ENCODE measurements around the gene MTOR. TPM values are rescaled to one million over a fixed set of nuclear protein-coding genes. Genes with fewer than 3 reads are reported as not detected.
"Not testable (repeated sequence)": the region's sequence is repeated elsewhere in the genome, so short reads cannot be mapped to it uniquely, and the experiment has no call there.

MTOR gene
- total RNA-seq, 2 experiments from 2014 or later, result 32.9 to 36.2 TPM

GRCh38 chr1:11130406-11130805 lies 131.9 kb downstream of the MTOR start:
- POLR2A ChIA-PET, result interaction anchor here (0.6 kb wide), 1 partner anchor 31 kb away, joined by 3 read pairs; the partner anchor contains the start of gene EXOSC10
- Mint-ChIP-seq H3K4me1 (no peaks in the 10 kb centered on the region), H3K9me3 (no peaks in the 10 kb centered on the region), H3K27me3 (no peaks in the 10 kb centered on the region), H3K27ac (no peak overlapping the region), H3K36me3 (ENCODE audit: low read depth) (peaks cover 58% of the 10 kb centered on the region), H3K4me3 (no peak overlapping the region)
- DNase-seq, result no peak
- CTCF ChIA-PET, result interaction anchor here (1.4 kb wide), 1 partner anchor 93 kb away, joined by 4 read pairs; no protein-coding TSS in a partner anchor

DNA sequence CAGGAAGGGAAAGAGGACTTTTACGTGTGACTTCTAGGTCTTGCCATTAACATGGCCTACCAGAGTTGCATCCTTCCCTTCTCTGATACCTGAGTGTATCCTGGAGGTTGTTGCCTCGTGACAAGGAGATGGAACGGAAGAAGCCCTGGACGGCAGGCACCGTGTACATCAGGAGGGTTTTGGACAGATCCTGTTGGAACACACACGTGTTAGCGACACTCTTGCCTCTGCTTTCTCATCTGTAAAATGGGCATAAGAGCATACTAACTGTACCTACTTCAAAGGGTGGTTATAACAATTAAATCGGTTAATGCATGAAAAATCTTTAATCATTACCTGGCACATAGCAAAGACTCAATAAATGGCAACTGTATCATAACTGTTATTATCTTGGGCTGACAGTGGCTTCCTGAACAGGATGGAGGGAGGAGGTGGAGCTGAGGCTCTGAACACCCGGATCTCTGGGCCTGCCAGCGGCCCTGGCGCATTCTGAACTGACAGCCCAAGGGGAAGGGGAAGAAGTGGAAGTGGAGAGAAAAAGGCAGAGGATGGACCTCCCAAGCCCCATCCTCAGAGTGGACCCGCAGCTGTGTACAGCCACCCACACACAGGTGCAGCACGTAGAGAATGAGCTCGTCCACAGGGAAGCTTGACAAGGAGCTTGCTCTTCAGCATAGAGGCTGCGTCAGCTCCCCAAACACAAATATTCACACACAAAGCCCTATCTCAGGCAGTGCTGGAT lies 132.5 kb downstream of the MTOR start:
- H3K27me3 Mint-ChIP-seq, result no peaks in the 10 kb centered on the region
- H3K4me3 Mint-ChIP-seq, result no peak overlapping the region
- no peaks in the 10 kb centered on the region for H3K4me1 Mint-ChIP-seq
- ChIA-PET POLR2A (interaction anchor here (0.6 kb wide), 1 partner anchor 30 kb away, joined by 3 read pairs; the partner anchor contains the start of gene EXOSC10), CTCF (interaction anchor here (1.4 kb wide), 1 partner anchor 92 kb away, joined by 4 read pairs; no protein-coding TSS in a partner anchor)
- no peak for DNase-seq
- H3K36me3 Mint-ChIP-seq (ENCODE audit: low read depth), result peaks cover 57% of the 10 kb centered on the region
- H3K27ac Mint-ChIP-seq, result no peak overlapping the region
- H3K9me3 Mint-ChIP-seq, result no peaks in the 10 kb centered on the region

DNA sequence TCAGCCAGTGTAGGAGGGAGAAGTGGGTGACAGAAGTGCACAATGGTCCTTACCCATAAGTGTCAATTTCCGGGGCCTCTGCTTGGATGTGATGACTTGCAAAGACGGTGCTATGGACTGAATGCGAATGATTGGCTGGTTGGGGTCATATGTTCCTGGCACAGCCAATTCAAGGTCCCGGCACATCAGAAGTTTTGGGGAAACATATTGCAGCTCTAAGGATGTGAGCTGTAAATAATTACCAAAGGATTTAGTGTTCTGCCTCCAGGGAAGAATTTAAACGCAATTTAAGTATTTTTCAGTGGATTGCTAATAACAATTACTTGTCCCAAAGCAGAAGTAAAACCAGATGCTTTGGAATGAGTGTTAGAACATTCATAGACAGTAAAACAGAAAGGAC lies 135.8 kb downstream of the MTOR start:
- POLR2A ChIA-PET, result interaction anchor here (1.1 kb wide), 1 partner anchor 33 kb away, joined by 3 read pairs; no protein-coding TSS in a partner anchor
- Mint-ChIP-seq H3K4me1 (no peaks in the 10 kb centered on the region), H3K4me3 (no peak overlapping the region), H3K27me3 (no peaks in the 10 kb centered on the region), H3K36me3 (ENCODE audit: low read depth) (peaks cover 62% of the 10 kb centered on the region), H3K9me3 (no peaks in the 10 kb centered on the region), H3K27ac (no peak overlapping the region)
- DNase-seq, result no peak
- CTCF ChIA-PET, result no interaction called here

GRCh38 chr1:11125931-11126330 lies 136.4 kb downstream of the MTOR start:
- H3K27ac Mint-ChIP-seq, result no peak overlapping the region

GRCh38 chr1:11124965-11125364 lies 137.4 kb downstream of the MTOR start:
- ChIA-PET POLR2A (no interaction called here), CTCF (no interaction called here)
- H3K36me3 Mint-ChIP-seq (ENCODE audit: low read depth), result peaks cover 59% of the 10 kb centered on the region
- H3K9me3 Mint-ChIP-seq, result no peaks in the 10 kb centered on the region
- no peak overlapping the region for H3K27ac Mint-ChIP-seq
- no peaks in the 10 kb centered on the region for H3K27me3 Mint-ChIP-seq
- H3K4me3 Mint-ChIP-seq, result no peak overlapping the region
- DNase-seq, result no peak
- H3K4me1 Mint-ChIP-seq, result no peaks in the 10 kb centered on the region

More at GRCh38 chr1:11125931-11126330, 136.4 kb downstream of the MTOR start:
- no peak for DNase-seq
- H3K4me3 Mint-ChIP-seq, result no peak overlapping the region
- H3K36me3 Mint-ChIP-seq (ENCODE audit: low read depth), result peaks cover 64% of the 10 kb centered on the region
- H3K4me1 Mint-ChIP-seq, result no peaks in the 10 kb centered on the region
- ChIA-PET CTCF (interaction anchor here (0.7 kb wide), 1 partner anchor 88 kb away, joined by 4 read pairs; no protein-coding TSS in a partner anchor), POLR2A (no interaction called here)
- no peaks in the 10 kb centered on the region for H3K9me3 Mint-ChIP-seq
- no peaks in the 10 kb centered on the region for H3K27me3 Mint-ChIP-seq

DNA sequence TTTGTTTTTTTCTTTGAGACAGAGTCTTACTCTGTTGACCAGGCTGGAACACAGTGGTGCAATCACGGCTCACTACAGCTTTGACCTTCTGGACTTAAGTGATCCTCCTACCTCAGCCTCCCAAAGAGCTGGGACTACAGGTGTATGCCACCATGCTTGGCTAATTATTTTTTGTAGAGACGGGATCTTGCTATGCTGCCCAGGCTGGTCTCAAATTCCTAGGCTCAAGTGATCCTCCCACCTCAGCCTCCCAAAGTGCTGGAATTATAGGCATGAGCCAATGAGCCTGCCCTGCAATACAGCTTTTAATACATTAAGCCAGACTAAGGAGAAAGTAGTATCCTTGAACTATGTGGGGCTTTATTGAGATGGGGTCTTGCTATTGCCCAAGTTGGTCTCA lies 146.0 kb downstream of the MTOR start:
- DNase-seq, result no peak
- H3K4me3 Mint-ChIP-seq, result no peak overlapping the region
- H3K27me3 Mint-ChIP-seq, result no peaks in the 10 kb centered on the region
- POLR2A ChIA-PET, result no interaction called here
- CTCF ChIA-PET, result interaction anchor here (0.9 kb wide), 1 partner anchor 79 kb away, joined by 4 read pairs; no protein-coding TSS in a partner anchor
- peaks cover 41% of the 10 kb centered on the region for H3K36me3 Mint-ChIP-seq (ENCODE audit: low read depth)
- no peaks in the 10 kb centered on the region for H3K4me1 Mint-ChIP-seq
- no peaks in the 10 kb centered on the region for H3K9me3 Mint-ChIP-seq
- H3K27ac Mint-ChIP-seq, result no peak overlapping the region

- no peaks in the 10 kb centered on the region for H3K4me1 Mint-ChIP-seq
- H3K27ac Mint-ChIP-seq, result no peak overlapping the region
- H3K9me3 Mint-ChIP-seq, result no peaks in the 10 kb centered on the region
- CTCF ChIA-PET, result no interaction called here
- POLR2A ChIA-PET, result no interaction called here
- peaks cover 37% of the 10 kb centered on the region for H3K36me3 Mint-ChIP-seq (ENCODE audit: low read depth)
- DNase-seq, result no peak
- H3K4me3 Mint-ChIP-seq, result no peak overlapping the region
- no peaks in the 10 kb centered on the region for H3K27me3 Mint-ChIP-seq
Measured at GRCh38 chr1:11114966-11115365, 147.4 kb downstream of the MTOR start.

DNA sequence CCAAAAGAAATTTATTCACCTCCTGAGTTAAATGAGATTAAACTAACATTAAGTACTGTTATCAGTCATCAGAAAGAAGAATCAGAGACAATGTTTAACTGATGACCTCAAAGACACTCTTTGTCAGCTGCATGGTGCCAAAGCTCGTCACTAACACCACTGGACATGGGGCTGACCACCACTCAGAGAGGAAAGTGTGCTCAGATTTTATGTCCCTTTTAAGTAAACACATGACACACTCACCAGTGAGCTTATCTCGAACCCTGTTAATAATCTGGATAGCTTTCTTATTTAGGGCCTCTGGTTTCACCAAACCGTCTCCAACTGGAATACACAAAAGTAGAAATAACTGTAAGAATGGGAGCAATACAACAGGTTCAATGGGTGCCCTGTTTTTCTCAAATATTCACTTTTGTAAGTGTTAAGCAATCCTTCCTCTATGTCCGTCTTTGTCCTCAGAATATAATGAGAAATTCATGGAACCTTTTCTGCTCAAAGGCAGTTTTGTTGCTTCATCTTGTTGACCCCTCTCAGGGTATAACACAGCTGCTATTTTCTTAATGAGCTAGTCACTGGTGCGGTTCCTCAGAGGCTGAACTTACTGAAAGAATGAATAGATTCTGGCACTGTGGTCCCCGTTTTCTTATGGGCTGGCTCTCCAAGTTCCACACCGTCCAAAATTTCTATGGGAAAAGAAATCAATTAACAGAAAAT lies 153.1 kb downstream of the MTOR start:
- Mint-ChIP-seq H3K4me1 (no peaks in the 10 kb centered on the region), H3K4me3 (no peak overlapping the region), H3K9me3 (no peaks in the 10 kb centered on the region), H3K27me3 (no peaks in the 10 kb centered on the region), H3K27ac (no peak overlapping the region), H3K36me3 (ENCODE audit: low read depth) (peaks cover 49% of the 10 kb centered on the region)
- ChIA-PET CTCF (interaction anchor here (1.7 to 3.9 kb wide), 2 partner anchors 10 to 71 kb away, joined by 4 to 13 read pairs; partner anchors contain the start of gene EXOSC10), POLR2A (interaction anchor here (1.3 kb wide), 1 partner anchor 11 kb away, joined by 4 read pairs; no protein-coding TSS in a partner anchor)
- no peak for DNase-seq

- POLR2A ChIA-PET, result interaction anchor here (0.8 to 1.7 kb wide), 2 partner anchors 8 to 11 kb away, joined by 3 to 6 read pairs; partner anchors contain the start of gene EXOSC10
- no peaks in the 10 kb centered on the region for H3K9me3 Mint-ChIP-seq
- H3K27ac Mint-ChIP-seq, result no peak overlapping the region
- H3K36me3 Mint-ChIP-seq (ENCODE audit: low read depth), result peaks cover 38% of the 10 kb centered on the region
- no peak overlapping the region for H3K4me3 Mint-ChIP-seq
- H3K4me1 Mint-ChIP-seq, result no peaks in the 10 kb centered on the region
- CTCF ChIA-PET, result interaction anchor here (1.0 to 3.9 kb wide), 2 partner anchors 9 to 70 kb away, joined by 5 to 13 read pairs; no protein-coding TSS in a partner anchor
- no peak for DNase-seq
- H3K27me3 Mint-ChIP-seq, result no peaks in the 10 kb centered on the region
Measured at GRCh38 chr1:11107599-11107998, 154.8 kb downstream of the MTOR start.

- CTCF ChIA-PET, result interaction anchor here (0.8 kb wide), 1 partner anchor 68 kb away, joined by 4 read pairs; no protein-coding TSS in a partner anchor
- peaks cover 30% of the 10 kb centered on the region for H3K36me3 Mint-ChIP-seq (ENCODE audit: low read depth)
Measured at GRCh38 chr1:11105586-11105985, 156.8 kb downstream of the MTOR start.

GRCh38 chr1:11101347-11101746 lies 161.0 kb downstream of the MTOR start:
- no peaks in the 10 kb centered on the region for H3K27me3 Mint-ChIP-seq
- H3K36me3 Mint-ChIP-seq (ENCODE audit: low read depth), result peaks cover 20% of the 10 kb centered on the region
- CTCF ChIA-PET, result no interaction called here
- H3K27ac Mint-ChIP-seq, result no peak overlapping the region
- no peaks in the 10 kb centered on the region for H3K9me3 Mint-ChIP-seq
- H3K4me1 Mint-ChIP-seq, result peaks cover 24% of the 10 kb centered on the region
- POLR2A ChIA-PET, result no interaction called here
- peak overlapping the region; percentile 49 for H3K4me3 Mint-ChIP-seq
- no peak for DNase-seq

More at GRCh38 chr1:11105586-11105985, 156.8 kb downstream of the MTOR start:
- POLR2A ChIA-PET, result no interaction called here
- peaks cover 7% of the 10 kb centered on the region for H3K4me1 Mint-ChIP-seq
- no peaks in the 10 kb centered on the region for H3K27me3 Mint-ChIP-seq
- H3K9me3 Mint-ChIP-seq, result no peaks in the 10 kb centered on the region
- no peak overlapping the region for H3K4me3 Mint-ChIP-seq
- no peak overlapping the region for H3K27ac Mint-ChIP-seq
- DNase-seq, result no peak

DNA sequence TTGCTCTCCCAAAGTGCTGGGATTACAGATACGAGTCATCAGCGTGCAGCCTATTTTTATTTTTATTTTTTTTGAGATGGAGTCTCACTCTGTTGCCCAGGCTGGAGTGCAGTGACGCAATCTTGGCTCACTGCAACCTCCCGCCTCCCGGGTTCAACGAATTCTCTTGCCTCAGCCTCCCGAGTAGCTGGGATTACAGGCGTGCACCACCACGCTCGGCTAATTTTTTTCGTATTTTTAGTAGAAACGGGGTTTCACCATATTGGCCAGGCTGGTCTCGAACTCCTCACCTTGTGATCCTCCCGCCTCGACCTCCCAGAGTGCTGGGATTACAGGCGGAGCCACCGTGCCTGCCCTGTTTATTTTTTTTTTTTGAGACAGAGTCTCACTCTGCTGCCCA lies 161.5 kb downstream of the MTOR start:
- Mint-ChIP-seq H3K4me1 (peaks cover 24% of the 10 kb centered on the region), H3K36me3 (ENCODE audit: low read depth) (peaks cover 19% of the 10 kb centered on the region)
- H3K9me3 Mint-ChIP-seq, DNase-seq, H3K4me3 Mint-ChIP-seq, CTCF ChIA-PET, H3K27me3 Mint-ChIP-seq, H3K27ac Mint-ChIP-seq: not testable (repeated sequence)
- POLR2A ChIA-PET, result interaction anchor here (1.6 to 3.1 kb wide), 3 partner anchors 21 to 161 kb away, joined by 4 to 38 read pairs (median 16); partner anchors contain the start of genes MTOR and SRM

- no peak for DNase-seq
- Mint-ChIP-seq H3K4me3 (peak overlapping the region; percentile 92), H3K27me3 (no peaks in the 10 kb centered on the region), H3K27ac (peak overlapping the region; percentile 91), H3K36me3 (ENCODE audit: low read depth) (peaks cover 21% of the 10 kb centered on the region), H3K4me1 (peaks cover 24% of the 10 kb centered on the region), H3K9me3 (no peaks in the 10 kb centered on the region)
- ChIA-PET POLR2A (interaction anchor here (1.0 to 3.1 kb wide), 16 partner anchors 8 to 808 kb away, joined by 3 to 38 read pairs (median 6); partner anchors contain the start of genes MTOR, SRM and TARDBP), CTCF (interaction anchor here (0.8 to 6.6 kb wide), 11 partner anchors 10 to 545 kb away, joined by 3 to 62 read pairs (median 5); no protein-coding TSS in a partner anchor)
Measured at GRCh38 chr1:11100149-11100493, 162.2 kb downstream of the MTOR start.

Measured in activated CD4-positive, alpha-beta memory T cell treated with anti-CD3 and anti-CD28 coated beads, Interleukin-2, amount 10 ng/mL, durations not matched to agents 7 days and 5 days (primary cell).